ELF-1 (cell line): ENCODE data around the gene WDR18.

ENCODE experiments used
- DNase-seq: peaks from one replicate; pipeline ENCODE4 v3.0.0-alpha.2; 2016; ENCODE audit warnings: low read depth, low spot score

WDR18 gene, protein sequence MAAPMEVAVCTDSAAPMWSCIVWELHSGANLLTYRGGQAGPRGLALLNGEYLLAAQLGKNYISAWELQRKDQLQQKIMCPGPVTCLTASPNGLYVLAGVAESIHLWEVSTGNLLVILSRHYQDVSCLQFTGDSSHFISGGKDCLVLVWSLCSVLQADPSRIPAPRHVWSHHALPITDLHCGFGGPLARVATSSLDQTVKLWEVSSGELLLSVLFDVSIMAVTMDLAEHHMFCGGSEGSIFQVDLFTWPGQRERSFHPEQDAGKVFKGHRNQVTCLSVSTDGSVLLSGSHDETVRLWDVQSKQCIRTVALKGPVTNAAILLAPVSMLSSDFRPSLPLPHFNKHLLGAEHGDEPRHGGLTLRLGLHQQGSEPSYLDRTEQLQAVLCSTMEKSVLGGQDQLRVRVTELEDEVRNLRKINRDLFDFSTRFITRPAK

DNA sequence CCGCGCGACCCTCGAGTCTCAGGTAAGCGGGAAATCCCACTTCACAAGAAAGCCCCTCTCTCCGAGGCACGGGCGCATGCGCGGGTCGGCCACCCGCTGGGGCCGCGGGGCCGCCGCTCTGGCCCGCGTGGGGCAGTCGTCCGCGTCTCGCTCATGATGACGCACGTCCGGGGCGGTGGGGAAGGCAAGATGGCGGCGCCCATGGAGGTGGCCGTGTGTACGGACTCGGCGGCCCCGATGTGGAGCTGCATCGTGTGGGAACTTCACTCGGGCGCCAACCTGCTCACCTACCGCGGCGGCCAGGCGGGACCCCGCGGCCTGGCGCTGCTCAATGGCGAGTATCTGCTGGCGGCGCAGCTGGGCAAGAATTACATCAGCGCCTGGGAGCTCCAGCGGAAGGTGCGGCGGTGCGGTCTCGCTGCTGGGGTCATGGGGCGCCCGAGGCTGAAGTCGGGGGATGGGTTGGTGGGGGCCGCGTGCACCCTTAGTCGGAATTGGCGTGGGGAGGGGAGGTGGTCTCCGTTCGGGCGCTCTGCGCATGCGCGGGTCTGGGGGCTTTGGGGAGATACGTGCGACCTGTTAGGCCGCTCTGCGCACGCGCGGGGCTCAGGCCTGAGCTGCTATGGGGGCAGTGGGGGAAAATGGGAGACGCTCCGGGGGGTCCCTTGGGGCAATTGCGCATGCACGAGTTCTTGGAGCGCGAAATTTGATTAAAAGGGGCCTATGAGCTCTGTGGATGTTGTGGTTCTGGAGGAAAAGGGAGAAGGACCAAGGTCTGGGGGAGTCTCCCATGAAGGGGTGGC, at the start of gene WDR18:
TSS of gene WDR18 (plus strand) at position 181 of the 803 bp plus-strand sequence. CDS start at position 190, 9 bp downstream.
- DNase-seq: peak; percentile 90

DNA sequence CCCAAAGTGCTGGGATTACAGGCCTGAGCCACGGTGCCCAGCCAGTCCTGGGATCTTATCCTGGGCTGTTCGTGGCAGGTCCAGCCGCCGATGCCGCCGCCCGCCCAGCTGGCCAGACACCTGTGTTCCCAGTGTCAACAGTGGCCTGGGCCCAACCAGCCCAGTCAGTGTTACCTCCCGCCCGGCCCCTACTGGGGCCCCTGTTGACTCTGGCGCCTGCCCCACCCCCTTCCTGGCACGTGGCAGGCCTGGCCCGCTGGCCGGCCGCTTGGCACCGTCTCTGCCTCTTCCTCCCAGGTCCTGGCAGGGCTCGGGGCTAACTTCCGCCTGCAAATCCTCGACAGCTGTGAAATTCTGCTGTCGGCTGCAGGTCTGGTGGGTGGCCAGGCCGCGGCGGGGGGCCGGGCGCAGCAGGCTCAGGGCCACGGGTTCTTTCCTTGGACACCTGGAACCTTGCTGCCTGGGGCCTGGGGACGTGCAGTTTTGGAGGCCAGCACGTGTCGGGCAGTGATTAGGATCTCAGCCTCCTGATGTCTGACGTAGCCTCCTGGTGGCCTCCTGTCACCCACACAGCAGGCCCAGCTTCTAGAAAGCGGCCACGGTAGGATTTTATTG, 49.2 kb upstream of the WDR18 start:
- no peak for DNase-seq

DNA sequence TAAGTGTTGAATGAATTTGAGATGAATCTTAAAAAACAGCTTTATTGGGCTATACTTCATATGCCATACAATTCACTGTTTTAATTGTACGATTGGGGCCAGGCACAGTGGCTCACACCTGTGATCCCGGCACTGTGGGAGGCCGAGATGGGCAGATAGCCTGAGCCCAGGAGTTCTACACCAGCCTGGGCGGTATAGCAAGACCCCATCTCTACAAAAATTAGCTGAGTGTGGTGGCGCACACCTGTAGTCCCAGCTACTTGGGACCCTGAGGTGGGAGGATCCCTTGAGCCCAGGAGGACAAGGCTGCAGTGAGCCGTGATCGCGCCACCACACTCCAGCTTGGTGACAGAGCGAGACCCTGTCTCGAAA, 48.0 kb upstream of the WDR18 start:
- no peak for DNase-seq

DNA sequence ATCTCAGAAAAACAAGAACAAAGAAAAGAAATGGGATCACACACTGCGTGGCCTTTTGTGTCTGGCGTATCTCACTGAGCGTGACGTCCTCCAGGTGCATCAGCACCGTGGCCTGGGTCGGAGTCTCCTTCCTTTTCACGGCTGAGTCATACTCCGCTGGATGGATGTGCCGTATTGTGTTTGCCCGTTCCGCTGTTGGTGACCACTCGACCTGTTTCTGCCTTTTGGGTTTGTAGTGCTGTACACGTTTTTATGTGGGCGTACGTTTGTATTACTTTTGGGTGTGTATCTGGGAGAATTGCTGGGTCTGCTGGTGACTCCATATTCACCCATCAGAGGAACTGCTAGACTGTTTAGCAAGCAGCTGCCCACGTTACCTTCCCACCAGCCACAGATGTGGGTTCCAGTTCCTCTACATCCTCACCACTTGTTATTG, 46.9 kb upstream of the WDR18 start:
- no peak for DNase-seq

DNA sequence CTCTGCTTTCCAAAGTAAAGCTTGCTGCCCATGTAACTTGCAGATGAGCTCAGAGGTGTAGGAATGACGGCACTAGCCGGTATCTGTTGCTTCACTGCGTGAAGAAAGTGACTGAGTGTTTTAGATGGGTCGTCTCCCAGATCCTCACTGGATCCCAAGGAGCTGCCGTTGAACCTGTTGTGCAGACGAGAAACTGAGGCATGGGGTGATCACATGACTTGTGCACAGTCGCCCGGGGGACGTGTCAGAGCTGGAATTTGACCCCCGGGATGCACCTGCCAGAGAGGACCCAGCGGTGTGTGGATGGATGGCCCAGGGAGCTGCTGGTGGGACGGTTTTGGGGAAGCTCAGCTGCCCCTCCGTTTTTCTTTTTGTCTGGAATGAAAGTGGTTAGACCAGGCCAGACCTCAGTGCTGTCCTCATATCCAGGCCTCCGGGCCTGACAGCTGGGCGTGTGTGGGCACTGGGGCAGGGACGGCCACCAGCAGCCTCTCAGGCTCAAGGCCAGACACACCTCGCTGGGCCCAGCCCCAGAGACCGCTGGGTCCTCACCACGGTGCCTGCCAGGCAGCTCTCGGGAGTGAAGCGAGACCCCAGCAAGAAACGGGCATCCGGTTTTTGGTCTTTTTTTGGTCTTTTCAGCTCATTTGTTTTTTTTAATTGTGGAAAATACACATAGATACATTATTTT, 45.8 kb upstream of the WDR18 start:
- no peak for DNase-seq

DNA sequence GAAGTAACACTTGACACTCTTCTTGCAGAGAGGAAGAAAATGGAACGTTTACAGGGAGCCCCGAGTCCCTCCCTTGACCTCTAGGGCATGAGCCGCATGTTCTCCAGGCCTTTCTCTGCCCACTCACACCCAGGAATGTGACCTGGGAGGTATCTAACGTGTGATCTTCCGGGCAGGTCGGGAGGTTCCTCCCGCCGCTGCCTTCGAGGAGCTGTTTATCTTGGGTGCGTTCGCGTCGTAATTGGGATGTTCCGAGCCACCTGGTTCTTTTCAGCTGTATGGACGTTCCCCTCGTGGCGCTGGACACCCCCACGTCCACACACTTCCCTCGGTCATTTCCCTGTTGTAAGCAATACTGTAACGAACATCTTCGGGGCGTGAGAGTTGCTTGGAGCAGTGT, 44.7 kb upstream of the WDR18 start:
- no peak for DNase-seq

DNA sequence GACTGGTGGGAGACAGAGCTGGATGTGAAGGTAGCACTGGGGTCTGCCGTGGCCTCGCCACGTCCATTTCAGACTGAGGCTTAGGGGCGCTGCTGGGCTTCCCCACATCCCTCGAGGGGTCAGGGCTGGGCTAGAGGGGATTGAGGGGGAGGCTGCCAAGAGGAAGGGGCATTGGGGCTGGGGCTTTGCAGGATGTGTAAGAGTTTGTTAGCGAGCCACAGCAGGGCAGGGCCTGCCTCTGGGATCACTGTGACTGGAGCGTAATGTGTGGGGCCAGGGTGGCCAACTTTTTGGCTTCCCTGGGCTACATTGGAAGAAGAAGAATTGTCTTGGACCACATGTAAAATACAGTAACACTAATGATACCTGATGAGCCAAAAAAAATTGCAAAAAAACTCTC, 44.2 kb upstream of the WDR18 start:
- no peak for DNase-seq

DNA sequence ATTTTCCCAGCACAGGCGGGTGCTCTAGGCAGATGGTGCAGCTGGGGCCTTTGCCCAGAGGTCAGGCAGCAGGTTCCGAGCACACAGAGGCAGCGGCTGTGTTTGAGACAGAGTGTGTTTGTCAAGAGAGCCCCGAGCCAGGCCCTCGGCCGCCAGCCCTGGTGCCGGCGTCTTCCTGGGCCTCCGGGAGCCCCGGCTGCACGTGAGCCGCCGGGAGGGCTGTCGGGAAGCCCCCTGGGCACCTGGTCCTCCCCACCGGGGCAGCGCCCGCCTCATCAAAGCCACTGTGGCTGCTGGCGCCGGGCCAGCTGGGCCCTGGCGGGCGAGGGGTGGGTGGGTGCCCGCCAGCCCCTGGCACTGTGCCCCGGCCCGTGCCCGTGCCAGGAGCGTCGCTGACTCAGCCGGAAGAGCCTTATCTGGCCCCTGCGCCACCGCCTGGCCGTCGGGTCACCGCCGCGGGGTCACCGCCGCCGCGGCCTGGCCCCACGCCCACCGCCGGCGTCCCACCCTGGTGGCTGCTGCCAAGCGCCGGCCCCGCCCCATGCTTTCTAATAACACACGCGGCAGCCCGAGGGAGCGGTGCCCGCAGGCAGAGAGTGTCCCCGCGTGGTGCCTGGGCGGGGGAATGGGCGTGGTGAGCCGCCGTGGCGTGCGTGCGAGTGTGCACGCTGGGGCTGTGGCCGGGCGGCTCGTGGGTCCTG, 43.4 kb upstream of the WDR18 start:
- no peak for DNase-seq

DNA sequence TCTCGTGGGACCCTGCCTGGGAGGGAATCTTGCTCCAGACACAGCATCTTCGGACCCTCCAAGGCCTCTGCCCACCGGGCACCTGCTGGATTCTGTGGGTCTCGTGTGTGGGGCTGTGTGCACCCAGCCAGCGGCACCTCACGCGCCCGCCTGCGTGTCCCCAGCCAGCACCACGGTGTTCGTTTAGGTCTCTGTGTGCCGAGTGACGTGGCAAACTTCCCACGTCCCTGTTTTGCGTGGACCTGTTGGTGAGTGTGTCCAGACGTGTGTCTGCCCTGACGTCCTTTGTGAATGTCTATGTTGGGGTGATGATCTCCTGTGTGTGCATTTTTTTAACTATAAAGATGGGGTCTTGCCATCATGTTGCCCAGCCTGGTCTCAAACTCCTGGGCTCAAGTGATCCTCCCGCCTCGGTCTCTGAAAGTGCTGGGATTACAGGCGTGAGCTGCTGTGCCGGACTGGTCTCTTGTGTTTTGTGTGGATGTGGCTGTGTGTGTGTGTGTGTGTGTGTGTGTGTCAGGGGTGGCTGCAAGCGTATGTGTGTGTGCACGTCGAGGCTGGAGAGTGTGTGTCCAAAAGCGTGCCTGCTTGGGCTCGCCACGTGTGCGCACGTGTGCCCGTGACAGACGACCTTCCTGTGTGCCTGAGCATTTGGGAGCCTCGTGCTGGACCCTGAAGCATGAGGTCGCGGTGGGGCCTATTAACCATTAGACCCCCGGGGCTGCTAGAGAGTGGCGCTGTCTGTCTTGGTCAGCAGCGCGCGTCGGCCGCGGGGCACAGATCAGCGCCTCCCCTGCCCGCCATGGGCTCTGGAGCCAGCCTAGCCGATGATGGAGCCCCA, 42.6 kb upstream of the WDR18 start:
- DNase-seq: no peak

DNA sequence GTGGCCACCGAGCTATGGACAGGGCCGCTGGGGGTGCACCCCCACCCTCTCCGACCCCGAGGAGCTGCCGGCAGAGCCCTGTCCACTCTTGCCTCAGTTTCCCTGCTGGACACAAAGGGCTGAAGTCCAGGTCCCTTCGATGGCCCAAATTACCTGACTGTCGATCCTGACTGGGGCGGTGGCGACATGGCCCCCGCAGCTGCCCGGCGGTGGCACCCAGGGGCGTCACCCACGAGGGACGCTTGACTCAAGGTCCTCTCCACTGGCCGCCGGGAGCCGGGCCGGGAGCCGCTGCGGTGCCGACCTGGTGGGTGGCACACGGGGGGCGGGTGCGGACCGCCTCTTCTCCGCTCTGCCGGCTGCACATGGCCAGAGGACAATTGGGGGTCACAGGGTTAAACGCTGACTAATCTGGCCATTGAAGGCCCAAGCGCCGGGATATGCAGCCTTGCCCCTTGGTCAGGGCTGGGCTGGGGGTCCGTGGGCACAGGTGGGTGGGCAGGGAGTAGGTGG, 42.0 kb upstream of the WDR18 start:
- no peak for DNase-seq

DNA sequence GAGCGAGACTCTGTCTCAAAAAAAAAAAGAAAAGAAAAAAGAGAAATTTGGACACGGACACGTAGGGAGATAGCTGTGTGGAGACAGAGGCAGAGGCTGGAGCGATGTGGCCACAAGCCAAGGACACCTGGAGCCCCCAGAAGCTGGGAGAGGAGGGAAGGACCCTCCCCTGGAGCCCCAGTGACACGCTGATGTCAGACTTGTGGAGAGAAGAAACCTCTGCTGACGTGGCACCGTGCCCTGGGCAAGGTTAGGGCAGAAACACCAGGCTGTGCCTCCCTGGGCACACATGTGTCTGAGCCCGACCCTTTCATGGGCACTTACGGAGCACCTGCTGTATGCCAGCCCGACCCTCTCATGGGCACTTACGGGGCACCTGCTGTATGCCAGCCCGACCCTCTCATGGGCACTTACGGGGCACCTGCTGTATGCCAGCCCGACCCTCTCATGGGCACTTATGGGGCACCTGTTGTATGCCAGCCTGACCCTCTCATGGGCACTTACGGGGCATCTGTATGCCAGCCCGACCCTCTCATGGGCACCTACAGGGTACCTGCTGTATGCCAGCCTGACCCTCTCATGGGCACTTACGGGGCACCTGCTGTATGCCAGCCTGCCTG, 40.5 kb upstream of the WDR18 start:
- no peak for DNase-seq

DNA sequence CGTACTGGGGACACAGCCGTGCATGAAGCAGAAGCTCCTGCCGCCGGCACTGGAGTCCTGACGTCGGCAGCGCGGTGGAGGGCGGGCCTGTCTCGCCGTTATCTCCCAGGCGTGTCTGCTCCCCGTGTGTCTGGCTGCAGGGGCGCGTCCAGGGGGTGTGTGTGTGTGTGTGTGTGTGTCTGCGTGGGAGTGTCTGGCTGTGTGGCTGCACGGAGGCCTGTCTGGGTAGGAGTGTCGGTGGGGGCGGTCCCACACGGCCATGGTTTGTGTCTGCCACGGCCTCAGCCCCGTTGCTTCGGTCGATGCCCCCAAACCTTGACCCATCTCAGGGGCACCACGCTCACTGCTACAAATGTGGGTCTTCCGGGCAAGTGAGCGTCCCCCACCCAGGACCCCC, 40.0 kb upstream of the WDR18 start:
- no peak for DNase-seq

DNA sequence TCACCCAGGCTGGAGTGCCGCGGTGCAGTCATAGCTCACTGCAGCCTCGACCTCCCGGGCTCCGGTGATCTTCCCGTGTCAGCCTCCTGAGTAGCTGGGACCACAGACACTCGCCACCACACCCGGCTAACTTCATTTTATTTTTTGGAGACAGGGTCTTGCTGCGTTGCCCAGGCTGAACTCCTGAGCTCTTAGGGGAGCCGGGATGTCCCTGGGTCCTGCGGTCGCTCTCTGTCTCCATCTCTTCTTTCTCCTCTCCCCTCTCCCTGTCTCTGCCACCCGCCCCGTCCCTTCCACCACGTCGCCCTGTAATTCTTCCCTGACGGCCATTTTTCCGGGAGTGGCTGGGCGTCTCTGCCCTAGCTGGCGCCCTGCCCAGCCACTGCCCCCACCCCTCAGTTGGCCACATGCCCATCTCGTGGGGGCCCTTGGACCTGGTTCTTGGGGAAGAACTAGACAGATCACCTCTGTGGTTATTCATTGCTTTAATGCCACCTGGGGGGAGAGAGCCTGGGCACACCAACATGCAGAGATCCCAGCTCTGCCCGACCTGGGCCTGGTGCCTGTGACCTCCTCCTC, 39.4 kb upstream of the WDR18 start:
- DNase-seq: no peak

DNA sequence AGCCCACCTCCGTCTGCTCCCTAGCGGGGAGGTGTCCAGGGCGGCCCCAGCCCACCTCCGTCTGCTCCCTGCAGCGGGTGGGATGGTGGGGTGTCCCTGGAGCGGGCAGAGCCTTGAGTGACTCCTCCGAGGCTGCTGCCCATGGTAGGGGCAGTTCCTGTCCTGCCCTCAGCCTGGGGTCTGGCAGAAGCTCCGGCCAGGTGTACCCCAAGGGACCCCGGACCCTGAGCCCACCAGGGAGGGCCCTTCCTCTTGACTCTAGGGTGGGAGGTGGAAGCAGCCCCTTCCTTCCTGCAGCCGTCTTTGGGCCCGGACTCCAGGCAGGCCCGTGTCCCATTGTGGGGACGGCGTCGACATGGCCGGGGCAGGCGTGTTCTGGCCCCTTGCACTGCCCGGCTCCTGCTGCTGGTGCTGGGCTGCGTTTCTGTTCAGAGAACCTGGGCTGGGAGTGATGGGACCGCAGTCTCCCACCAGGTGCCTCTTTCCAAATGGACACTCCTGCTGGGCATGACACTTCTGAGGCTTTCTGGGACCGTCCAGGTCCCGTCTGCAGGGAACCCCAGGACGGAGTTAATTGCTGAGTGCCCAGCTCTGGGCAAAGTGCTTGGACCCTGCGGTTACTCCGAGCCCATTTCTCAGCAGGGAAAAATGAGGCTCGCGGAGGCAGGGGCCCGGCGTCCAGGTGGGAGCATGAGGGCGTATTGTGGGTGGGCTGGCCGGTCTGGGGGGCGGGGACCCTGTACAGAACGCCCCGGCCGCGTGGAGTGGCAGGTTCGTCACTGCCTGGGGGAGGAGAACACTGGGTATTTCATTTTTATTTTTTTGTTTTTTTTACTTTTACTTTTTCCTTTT, 38.5 kb upstream of the WDR18 start:
- DNase-seq: no peak

DNA sequence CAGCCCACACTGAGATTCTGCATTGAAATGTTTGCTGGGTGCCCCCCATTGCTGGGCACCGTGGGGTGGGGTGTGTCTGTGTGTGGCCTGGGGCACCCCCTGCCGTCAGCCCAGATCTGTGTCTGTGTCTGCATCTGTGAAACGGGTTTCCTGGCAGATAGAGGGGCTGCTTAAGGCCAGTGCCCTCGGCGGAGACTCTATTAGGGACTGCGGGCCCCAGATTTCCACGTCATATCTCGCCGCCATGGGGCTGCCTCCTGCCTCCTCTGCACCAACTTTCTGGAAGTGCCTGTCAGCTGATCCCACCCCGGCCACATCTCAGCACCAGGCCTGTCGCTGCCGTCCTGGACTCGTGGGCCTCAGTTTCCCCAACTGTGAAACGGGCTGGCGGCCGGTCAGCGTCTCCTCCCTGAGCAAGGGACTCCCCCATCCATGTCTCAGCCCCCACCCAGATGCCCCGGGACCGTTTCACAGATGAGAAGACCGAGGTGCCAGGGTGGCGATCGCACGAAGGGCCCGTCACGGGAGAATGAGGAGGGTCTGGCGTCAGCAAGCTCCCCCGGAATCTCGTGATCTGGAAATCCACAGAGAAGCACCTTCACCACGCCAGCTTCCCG, 36.9 kb upstream of the WDR18 start:
- DNase-seq: no peak

DNA sequence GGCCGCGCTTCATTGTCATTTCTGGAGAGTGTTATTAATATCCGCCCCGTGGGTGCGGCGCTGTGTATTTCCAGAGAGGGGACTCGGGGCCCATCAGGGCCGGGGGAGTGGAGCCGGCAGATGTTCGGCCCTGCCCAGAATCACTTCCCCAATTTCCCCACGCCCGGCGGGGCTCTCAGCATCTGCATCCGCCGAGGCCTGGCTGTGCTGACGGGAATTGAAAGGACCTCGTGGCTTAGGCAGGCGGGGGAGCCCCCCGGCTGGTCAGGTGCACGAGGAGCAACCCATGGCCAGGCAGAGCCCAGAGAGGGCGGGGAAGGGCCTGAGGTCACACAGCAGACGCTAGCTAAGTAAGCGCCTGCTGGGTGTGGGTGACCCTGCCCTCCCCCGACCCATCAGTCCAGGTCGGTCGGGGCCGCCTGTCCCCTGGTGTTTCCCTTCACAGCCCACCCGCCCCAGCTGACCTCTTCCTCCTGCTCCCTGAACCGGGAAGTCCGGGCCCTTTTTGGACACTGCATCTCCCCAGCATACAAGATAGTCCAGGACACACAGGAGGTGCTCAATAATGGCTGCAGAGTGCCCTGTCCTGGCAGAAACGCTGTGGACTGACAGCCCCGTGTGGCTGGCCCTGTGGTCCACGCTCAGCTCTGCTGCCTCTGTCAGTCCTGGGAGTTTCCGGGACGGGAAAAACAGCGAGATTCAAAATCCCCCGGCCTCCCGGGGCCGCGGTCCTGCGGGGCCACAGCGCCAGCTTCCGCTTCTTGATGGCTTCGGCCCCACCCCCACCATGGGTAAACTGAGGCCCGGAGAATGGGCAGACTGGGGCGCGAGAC, 36.2 kb upstream of the WDR18 start:
- DNase-seq: no peak
